GM19099 (cell line): ENCODE measurements around the gene KIFC3.
A peak's percentile ranks its signal among the peaks of the same experiment; 100 is the strongest.

Experiments used
- POLR2A ChIP-seq: IDR thresholded peaks from 3 replicates; pipeline ENCODE4 v1.6.1; 2011; ENCODE audit warnings: low read depth; ENCODE audit not compliant: insufficient read length; ENCODE audit errors: extremely low read depth

KIFC3 gene

DNA sequence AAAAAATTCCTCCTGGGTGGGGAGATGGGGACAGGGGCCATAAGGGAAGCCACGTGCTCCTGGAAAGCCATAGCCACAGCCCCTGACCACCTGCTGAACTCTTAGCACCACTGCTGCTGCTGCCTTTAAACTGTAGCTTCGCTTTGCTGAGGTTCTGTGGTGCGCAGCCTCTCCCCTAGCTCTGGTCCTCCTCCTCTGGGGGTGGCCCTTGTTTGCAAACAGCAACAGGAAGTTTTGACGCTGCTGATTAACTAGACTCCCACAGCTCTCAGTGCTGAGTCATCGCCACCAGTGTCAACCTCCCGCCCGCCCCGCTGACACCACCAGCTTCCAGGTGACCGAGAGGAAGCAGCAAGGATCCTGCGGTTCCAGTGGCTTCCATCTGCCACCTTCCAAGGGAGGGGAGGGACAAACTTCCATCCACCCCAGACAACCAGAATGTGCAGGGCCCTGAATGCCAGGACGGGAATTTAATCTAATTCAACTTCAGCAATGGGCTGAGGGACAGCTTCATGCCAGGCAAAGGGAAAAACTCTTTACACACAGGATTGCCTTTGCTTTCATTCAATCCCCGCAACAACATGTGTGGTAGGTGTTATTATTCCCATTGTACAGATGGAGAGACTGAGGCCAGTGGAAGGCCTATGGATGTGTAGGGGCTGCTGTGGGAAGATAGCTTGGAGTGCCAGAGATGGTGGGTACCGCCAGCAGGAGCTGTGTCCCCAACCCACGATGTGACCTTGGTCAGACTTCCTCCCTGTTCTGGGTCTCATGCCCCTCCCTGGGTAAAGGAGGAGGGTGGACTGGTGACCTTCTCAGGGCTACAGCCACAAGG, 8.1 kb upstream of the KIFC3 start:
- TF ChIP-seq POLR2A, result peak; percentile 68

DNA sequence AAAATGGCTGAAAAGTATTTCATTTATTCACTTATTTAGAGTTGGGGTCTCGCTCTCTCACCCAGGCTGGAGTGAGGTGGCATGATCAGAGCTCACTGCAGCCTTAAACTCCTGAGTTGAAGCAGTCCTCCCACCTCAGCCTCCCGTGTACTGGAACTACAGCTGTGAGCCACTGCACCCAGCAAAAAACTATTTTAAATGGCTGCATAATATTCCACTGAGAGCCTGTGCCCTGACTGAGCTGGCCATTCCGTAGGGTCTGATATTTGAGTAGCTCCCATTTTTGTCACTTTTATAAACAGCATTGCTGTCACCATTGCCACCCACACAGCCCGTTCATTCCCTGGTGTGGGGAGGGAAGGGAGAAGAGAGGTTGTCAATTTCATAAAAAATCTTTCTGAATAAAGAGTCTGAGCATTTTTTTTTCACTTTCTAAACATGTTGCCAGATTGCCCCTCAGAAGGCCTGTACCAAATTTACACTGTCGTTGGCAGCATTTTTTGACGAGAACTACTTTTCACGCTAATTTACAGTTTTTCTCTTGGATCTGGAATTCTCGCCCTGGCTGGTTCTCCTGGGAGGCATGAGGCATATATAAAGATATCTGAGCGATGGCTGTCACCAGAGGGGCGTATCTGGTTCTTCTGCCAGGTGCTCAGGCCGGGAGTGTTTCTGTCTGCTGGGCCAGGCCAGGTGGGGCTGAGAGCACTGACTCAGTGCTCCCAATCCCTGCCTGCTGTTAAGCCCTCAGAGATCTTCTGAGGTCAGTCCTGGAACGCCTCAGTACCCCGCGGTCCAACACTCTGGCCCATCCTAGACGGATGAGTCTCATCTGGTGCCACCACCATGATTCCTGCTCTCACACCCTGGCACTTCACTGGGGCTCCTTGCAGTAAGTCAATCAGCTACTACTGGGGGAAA, 7.2 kb upstream of the KIFC3 start:
- TF ChIP-seq POLR2A, result no peak

- TF ChIP-seq POLR2A, result no peak
Observed at GRCh38 chr16:57808589-57809228, 6.4 kb upstream of the KIFC3 start.

- no peak for TF ChIP-seq POLR2A
Observed at GRCh38 chr16:57807968-57808528, 5.8 kb upstream of the KIFC3 start.

GRCh38 chr16:57807252-57807967, 5.1 kb upstream of the KIFC3 start:
- no peak for TF ChIP-seq POLR2A

DNA sequence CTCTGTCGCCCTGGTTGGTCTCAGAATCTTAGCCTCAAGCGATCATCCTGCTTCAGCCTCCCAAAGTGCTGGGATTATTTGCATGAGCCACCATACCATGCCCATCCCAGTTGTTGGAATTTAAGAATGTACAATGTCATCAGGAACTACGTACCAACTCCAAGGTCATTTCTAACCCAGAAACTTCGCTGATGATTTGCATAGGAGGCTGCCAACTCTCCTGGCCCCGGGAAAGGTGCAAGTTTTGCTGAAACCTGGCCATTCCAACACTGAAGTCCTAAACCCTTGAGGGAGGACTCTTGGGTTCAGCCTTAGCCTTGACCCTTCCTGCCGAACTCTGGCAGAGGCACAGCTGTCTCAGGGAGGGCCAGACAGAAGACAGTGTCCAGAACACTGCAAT, 2.9 kb upstream of the KIFC3 start:
- TF ChIP-seq POLR2A, result no peak

DNA sequence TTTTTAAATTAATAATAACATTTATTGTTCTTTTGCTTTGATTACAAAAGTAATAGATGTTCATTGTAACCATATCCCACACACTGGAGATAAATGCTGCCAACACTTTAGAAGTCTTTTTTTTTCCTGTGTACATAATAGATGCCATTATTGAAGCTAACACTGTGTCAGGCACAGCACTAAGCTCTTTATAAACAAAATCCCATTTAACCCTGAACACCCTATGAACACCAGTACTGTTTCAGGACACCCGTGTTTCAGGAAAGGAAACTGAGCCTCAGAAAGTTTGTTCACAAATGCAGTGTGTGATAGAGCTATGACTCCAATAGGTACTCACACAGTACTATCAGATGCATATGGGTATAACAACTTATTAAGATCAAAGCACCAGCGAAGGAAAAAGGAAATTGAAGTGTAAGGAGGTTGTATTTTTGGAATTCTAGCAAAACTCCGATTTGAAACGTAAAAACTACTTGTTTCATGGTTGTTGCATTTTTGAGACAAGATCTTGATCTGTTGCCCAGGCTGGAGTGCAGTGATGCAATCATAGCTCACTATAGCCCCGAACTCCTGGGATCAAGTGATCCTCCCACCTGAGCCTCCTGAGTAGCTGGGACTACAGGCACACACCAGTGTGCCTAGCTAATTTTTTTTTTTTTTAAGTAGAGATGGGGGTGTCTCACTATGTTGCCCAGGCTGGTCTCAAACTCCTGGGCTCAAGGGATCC, 2.0 kb upstream of the KIFC3 start:
- no peak for TF ChIP-seq POLR2A

DNA sequence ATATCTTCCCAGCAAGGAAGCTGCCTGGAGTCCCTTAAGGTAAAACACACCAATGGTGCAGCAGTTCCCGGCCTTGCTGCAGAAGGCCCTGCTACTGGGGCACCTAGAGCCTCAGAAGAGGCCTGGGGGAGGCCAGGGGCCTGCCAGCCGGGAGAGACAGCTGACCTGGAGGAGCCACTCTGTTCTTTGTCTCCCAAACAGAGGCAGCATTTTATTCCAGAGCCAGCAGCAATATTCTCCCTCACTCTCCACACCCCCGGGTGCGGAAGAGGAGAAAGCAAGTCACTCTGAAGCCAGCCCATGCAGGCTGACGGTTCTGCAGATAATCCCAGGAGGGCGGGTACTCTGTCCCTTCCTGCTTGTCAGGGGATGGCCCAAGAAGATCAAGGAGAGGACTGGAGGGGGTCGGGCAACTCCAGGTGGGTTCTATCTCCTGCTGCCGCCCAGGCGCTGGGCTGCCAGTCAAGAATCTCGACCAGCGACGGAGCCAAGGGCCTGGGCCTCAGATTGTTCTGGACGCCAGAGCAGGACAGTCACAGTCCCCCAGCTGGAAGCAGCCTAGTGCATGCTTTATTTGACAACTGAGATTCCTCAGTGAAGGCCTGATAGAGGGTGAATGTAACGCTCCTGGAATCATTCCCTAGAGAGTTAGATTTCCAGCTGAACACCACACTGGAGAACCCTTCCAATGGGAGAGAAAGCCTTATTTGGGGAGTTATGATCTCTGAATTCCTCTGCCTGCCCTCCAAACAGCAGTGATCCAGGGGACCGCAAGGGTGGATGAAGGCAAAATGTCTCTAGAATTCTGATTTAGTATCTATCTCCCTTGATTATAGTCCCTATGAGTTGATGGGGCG, 1.1 kb upstream of the KIFC3 start:
- TF ChIP-seq POLR2A, result no peak

- TF ChIP-seq POLR2A, result no peak
Observed at GRCh38 chr16:57801809-57802340, 416 bp downstream of the KIFC3 start.

- TF ChIP-seq POLR2A, result no peak
Observed at GRCh38 chr16:57801098-57801808, 1.0 kb downstream of the KIFC3 start.

DNA sequence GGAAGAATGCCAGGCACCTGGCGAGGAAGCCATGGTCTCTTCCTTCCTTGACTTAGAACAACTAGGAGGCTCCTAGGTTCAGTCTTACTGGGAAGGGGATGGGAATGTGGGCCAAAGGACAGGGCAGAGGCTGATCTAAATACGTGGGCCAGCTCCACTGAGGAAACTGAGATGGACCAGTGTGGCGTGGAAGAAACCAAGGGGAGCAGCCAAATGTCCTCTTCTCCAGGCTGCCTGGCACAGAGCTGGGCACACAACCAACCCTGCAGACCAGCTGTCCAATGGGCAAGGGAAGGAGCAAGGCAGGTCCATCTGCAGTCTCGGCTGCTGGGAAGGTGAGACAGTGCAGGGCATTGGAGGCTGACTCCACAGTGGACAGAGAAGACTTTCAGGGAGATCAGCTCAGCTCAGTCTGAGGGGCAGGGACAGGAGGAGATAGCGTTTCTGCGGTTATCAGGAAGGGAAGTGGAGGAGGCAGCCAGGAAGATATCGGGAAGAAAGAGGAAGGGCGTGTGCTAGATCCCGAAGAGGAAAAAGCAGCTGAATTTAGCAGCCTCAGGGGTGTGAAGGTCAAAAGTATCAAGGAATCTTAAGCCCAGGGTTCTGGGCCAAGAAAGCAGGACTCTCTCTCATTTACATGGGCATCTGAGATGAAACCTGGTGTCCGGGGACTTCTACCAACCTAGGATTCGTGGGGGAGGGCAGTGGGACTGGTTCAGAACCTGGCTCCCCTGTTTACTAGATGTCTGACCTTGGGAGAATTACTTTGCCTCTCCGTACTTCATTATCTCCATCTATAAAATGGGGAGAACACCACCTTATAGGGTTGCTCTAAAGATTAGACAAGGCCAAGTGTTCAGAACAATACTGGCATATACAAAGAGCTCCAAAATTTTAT, 1.8 kb downstream of the KIFC3 start:
- TF ChIP-seq POLR2A, result no peak
